GM12892 (cell line): ENCODE measurements around the gene HCFC2.

Source experiments
- DNase-seq: peaks from one replicate; pipeline ENCODE4 v3.0.0; 2011; ENCODE audit not compliant: insufficient read length
- FAIRE-seq: peaks from 2 replicates; lab custom pipeline; 2011; peaks lifted over from hg19 to GRCh38; lab: Jason Lieb, UNC
- POLR2A ChIP-seq: IDR thresholded peaks from 2 replicates; pipeline ENCODE4 v1.6.1; 2011; ENCODE audit warnings: low read depth, low read length, control low read depth
- POLR2AphosphoS5 ChIP-seq: IDR thresholded peaks from 2 replicates; pipeline ENCODE4 v1.6.1; 2011; ENCODE audit warnings: low read depth, low read length, control low read depth
- TAF1 ChIP-seq: IDR thresholded peaks from 2 replicates; pipeline ENCODE4 v1.6.1; 2011; ENCODE audit warnings: low read depth, mild to moderate bottlenecking, control low read depth, low read length, borderline replicate concordance

HCFC2 gene

GRCh38 chr12:104147346-104147745 lies 83.0 kb downstream of the HCFC2 start:
- FAIRE-seq (no peak), DNase-seq (no peak)
- TF ChIP-seq POLR2A, result no peak
- TF ChIP-seq TAF1, result no peak
- no peak for TF ChIP-seq POLR2AphosphoS5

GRCh38 chr12:104150416-104150815 lies 86.1 kb downstream of the HCFC2 start:
- no peak for FAIRE-seq
- no peak for DNase-seq
- TF ChIP-seq TAF1 (no peak), POLR2AphosphoS5 (no peak), POLR2A (no peak)

GRCh38 chr12:104152685-104153241 lies 88.4 kb downstream of the HCFC2 start:
- DNase-seq, result no peak
- no peak for FAIRE-seq
- TF ChIP-seq POLR2AphosphoS5 (no peak), TAF1 (no peak), POLR2A (no peak)

- FAIRE-seq (no peak), DNase-seq (no peak)
- TF ChIP-seq POLR2AphosphoS5 (no peak), TAF1 (no peak), POLR2A (no peak)
Measured at GRCh38 chr12:104154286-104154685, 90.0 kb downstream of the HCFC2 start.

GRCh38 chr12:104154806-104155205 lies 90.5 kb downstream of the HCFC2 start:
- FAIRE-seq, result no peak
- TF ChIP-seq POLR2A, result no peak
- no peak for TF ChIP-seq TAF1
- DNase-seq, result no peak
